GM18868 (cell line): ENCODE measurements around the gene DCAF15.

Experiments used
- ATAC-seq: cut with Tn5 transposase; IDR thresholded peaks from one replicate; pipeline ENCODE4 v1.9.1; 2021; ENCODE audit warnings: mild to moderate bottlenecking, moderate library complexity; ENCODE audit not compliant: unreplicated experiment

The DCAF15 gene

DNA sequence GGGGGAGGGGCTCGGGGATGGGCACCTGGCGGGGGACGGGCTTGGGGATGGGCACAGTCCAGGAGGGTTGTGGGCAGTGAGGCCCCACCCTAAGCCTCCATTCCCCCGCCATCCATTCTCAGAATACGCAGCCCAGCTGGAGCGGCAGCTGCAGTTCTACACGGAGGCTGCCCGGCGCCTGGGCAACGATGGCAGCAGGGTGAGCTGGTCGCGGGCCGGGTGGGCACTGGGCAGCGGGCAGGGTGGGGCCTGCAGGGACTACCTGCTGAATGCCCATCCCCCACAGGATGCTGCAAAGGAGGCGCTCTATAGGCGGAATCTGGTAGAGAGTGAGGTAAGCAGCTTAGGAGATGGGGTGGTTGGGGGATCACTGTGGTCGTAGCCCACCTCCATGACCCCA is 22.4 kb upstream of the DCAF15 start:
- ATAC-seq, result no peak

DNA sequence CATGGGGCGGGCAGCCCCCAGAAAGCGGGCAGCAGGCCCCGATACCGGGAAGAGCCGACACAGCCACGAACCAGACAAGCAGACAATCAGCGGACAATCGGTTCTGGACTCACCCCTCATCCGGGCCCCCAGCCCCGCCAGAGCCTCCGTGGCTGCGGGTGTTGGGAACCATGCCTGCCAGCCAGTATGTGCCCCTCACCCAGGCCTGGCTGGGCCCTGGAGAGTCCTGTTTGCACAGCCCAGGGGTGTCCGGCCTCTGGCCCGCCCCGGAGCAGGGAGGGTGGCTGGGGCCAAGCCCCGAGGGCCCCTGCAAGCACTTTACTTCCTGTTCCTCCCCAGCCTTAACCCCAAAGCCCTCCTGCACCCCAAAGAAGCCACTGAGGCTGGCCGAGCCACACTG is 21.9 kb upstream of the DCAF15 start:
- ATAC-seq, result no peak

DNA sequence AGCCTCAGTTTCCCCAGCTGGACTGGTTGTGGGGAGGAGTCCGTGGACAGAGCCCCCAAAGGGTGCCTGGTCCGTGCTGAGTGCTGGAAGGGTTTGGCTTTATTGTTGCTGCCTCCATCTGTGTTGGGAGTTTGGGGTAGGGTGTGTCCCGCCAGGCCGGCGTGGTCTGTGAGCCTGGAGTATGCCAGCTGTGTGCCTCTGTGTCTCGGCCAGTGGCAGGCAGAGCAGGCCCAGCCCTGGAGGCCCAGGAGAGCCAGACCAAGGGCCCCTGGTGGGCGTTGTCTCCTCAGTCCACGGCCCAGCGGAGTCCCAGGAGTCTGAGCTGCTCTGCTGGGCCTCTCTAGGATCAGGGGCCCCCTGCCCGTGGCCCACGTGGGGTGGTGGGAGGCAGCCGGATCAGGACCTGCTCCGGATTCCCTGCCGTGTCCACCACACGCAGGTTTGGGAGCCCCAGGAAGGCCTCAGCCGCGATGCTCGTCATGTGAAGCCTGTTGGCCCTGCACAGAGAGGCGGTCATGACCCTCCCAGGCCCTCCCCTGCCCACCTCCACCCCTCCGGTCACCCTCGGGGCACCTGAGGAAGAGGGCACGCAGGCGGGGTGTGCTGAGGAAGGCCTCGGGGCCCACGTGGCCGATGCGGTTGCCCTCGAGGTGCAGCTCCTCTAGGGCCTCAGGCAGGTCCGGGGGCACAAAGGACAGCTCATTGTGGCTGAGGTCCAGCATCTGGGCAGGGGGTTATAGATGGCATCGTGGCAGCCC is 20.7 kb upstream of the DCAF15 start:
- no peak for ATAC-seq

DNA sequence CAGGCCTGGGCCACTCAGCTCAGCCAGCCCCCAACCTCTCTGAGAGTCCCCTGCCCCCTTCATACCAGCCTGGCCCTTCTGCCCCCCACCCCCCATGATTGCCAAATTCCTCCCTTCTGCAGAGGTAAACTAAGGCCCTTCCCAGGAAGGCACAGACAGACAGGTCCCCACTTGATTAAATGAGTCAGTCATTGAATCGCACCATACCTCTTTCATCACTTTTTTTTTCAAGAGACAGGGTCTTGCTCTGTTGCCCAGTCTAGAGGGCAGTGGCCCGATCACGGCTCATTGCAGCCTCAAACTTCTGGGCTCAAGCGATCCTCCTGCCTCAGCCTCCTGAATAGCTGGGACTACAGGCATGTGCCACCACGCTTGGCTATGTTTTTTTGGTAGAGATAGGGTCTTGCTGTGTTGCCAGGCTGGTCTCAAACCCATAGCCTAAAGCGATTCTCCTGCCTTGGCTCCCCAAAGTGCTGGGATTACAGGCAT is 20.1 kb upstream of the DCAF15 start:
- ATAC-seq, result no peak

DNA sequence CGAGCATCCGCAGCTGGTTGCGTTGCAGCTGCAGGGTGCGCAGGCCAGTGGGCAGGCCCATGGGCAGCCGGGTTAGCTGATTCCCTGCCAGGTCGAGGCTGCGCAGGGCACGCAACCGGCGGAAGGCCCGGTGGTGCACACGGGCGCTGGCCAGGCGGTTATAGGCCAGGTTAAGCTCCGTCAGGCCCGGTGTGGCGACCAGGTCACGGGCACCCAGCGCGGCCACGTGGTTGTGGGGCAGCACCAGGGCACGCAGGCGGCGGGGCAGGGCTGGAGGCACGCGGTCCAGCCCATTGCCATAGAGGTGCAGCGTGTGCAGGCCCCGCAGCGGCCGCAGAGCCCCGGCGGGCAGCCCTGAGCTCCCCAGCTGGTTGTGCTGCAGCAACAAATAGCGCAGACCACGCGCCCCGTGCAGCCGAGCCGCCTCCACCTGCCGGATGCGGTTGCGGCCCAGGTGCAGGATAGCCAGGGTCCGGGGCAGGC is 19.4 kb upstream of the DCAF15 start:
- ATAC-seq, result no peak

DNA sequence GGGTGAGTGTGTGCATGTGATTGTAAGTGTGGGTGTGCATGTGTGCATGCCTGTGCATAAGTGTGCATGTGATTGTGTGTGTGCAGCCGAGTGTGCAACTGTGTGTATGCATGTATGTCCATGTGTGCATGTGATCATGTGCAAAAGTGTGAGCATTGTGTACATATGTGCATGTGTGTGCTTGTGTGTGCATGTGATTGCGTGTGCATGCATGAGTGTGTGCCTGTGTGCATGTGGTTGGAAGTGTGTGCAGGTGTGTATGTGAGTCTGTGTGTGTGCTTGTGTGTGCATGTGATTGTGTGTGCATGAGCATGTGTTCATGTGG is 17.6 kb upstream of the DCAF15 start:
- no peak for ATAC-seq

DNA sequence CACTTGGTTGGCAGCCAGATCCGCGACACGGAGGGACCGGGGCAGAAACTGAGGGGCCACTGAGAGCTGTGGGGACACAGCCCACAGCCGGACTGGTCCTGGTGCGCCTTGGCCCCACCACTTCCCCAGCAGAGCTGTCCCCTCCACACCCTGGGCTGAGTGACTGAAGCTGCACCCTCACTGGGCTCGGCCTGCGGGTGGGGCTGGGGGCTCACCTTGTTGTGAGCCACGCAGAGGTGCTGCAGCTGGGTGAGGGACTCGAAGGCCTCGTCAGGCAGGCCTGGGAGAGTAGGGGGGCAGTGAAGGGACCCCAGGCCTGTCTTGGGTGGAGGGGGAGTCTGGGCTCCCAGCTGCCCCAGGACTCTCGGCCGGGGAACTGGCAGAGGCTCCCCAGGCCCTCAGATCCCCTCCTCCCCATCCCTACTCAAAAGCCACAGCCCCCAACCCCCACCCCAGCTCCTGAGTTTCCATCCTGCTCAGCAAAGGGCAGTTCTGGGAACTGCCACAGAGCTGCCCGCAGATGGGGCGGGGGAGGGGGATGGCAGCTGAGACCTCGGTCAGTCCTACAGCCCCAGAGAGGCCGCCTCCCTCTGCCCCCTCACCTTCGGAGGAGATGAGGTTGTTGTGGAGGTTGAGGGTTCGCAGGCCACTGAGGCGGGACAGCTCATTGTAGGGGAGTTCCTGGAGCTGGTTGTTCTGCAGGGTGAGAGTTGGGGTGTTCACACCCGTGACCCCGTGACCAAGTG is 16.4 kb upstream of the DCAF15 start:
- no peak for ATAC-seq

DNA sequence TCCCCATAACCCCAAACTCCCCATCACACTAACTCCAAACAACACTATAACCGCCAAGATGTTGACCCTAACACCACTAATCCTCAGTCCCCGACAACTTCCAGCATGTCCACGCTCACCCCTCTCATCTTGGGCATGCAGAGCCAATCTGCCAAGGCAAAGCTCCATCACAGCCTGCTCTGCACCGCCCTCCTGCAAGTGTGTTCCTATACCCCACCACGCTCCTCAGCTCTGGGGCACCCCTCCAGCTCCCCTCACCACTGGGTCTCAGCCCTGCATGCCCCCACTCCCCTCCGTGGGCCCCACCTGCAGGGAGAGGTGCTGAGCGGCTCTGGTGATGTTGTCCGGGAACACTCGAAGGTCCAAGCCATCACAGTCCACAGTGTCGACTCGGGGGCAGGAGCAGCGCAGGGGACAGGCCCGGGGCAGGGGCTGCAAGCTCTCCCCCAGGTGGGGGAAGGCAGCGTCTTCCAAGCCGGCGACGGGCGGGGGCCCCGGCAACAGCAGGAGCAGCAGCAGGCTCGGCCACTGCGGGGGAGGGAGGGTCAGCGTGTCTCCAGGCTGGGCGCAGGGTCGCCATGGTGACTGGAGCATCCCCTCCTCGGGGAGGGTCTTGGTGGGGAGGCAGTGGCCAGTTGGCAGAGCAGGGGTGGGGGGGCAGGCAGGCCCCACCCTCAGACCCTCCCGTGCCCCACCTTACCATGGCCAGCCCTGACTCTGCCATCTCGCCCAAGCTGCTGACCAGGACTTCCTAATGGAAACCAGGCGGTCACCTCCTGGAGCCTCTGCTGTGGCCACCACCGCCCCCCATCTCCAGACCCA is 14.6 kb upstream of the DCAF15 start:
- ATAC-seq, result no peak

DNA sequence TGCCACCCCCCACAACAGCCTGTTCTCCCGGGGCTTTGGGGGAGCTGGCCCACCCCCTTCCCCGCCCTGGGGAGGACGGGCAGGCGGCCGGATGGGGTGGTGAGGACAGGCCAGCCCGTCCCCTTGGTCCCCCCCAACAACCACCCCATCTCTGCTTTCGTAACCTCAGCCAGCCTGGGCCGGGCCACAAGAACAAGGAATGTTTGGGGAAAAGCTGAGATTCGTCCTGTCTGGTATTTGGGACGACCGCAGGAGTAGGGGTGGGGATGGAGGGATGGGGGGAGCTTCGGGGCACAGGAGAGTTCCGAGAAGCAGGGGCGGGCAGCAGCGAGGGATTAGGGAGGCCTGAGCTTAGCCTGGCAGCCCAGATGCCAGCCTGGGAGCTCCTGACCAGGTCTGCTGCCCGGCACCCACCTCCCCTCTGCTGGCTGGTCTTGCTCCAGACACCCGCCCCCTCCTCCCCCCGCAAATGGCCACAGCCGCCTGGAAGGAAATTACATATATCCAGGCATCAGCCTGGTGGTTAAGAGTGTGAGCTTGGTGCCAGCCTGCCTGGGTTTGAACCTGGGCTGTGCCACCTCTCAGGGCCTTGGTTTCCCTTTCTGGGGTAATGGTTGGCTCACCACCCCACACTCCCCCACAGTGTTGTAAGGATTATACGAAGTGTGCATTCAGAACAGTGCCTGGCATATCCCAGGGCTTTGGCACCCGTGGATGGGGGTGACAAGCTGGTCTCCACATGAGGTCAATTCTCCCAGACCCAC is 13.8 kb upstream of the DCAF15 start, which contains the start of gene PODNL1:
TSS of gene PODNL1 (minus strand) at position 117 of the 764 bp plus-strand sequence. CDS start 236 bp downstream, outside the sequence.
- no peak for ATAC-seq

DNA sequence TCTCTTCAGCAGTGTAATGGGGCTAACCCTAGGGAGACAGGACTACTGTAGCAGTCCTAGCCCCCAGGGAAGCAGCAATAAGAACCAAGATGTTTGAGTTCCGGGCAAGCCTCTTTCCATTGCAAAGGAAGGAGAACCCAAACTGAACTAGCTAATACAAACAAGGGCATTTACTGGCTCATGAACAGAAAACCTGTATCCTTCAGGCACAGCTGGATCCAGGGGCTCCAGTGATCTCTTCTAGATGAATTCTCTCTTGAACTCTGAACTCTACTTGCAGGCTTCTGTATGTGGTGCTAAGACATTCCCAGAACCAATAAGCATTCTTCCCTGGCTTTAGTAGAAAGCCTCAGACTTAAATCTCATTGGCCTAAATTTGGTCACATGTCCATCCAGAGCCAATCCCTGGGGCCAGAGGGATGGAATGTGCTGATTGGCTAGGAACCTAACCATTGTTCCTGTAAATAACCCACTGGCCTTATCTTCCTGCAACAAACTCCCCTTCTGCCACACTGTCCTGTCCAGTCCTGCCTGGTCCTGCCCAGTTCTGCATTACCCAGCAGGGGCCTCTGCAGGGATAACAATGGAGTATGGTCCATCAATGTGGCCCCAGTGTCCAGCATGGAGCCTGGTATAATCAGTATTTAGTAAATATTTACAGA is 10.2 kb upstream of the DCAF15 start:
- ATAC-seq, result no peak

DNA sequence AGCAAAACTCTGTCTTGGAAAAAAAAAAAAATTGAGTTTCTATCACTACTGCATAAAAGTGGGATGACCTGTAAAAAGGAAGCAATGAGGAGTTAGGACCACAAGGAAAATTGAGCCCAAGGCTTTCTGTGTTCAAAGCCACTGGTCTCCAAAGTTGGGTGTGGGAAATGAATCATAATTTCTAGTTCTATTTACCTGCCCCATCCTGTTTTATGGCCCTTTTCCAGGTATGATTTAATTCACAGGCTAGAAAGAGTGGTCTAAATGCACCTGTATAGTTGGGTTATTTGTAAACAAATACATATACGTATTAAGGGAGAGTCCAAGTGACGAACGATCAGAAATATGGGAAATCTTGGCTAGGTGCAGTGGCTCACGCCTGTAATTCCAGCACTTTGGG is 5.9 kb upstream of the DCAF15 start:
- no peak for ATAC-seq

DNA sequence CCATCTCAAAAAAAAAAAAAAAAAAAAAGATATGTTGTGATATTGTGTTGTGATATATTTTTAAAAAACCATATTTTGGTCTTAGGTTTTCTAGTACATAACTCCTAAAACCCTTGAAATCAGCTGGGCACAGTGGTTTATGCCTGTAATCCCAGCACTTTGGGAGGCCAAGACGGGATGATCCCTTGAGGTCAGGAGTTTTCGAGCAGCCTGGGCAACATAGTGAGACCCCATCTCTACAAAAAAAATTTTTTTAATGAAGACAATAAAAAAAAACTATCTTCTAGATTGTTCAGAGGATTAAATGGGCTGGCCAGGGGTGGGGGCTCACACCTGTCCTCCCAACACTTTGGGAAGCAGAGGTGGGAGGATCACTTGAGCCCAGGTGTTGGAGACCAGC is 1.3 kb upstream of the DCAF15 start:
- ATAC-seq, result no peak

DNA sequence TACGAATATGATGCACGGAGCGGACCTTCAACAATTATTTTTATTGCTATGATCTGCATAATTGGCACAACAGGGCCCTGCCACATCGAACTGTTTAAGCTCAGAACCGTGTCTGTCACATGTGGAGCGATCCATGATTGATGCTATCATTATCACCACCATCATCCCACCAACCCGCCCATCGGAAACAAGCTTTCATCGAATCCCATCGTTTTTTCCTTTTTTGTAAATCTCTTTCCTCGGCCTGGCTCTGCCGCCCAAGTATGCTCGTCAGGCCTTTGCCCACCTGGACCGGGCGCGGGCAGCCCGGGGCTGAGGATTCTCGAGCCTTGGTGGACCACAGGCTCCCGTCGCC is 533 bp upstream of the DCAF15 start:
- no peak for ATAC-seq

DNA sequence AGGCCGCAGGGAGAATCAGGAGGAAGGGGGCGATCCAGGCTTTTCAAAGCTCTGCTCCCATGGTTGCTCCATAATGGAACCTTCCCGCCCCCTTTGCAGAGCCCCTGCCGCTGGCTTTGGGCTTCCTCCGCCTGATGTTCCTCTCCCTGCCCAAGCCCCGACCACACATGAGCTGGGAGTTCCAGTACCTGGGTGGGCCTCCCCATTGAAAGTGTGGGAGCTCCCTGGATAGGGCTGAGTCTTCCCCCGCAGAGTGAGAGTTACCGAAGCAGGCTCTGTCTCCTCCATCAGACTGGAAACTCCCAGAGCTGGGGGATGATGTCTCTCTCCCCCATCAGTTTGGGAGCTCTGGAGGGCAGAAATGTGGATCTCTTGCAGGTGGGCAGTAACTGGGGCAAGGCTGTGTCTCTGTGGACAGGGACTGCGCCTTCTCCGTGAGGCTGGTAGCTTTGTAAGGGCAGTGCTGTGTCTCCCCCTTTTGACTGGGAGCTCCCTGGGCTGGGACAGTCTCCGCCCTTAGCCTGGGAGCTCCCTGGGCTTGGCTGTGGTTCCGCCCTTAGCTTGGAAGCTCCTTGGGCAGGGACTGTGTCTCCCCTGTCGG is 722 bp downstream of the DCAF15 start:
- ATAC-seq, result no peak

DNA sequence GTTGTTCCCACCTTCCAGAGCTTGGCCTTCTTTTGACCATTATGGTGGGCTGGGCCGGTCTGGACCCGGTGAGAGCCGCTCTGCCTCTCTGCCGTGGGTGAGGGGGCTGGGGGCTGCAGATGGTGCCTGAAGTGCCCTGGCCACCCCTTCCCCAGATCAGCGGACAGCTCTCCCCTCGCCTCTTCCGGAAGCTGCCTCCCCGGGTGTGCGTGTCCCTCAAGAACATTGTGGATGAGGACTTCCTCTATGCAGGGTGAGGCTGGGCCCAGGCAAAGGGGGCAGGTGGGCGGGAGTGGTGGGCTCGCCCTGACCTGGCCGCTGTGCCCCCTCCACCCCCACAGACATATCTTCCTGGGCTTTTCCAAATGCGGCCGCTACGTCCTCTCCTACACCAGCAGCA is 1.9 kb downstream of the DCAF15 start:
- ATAC-seq, result no peak

DNA sequence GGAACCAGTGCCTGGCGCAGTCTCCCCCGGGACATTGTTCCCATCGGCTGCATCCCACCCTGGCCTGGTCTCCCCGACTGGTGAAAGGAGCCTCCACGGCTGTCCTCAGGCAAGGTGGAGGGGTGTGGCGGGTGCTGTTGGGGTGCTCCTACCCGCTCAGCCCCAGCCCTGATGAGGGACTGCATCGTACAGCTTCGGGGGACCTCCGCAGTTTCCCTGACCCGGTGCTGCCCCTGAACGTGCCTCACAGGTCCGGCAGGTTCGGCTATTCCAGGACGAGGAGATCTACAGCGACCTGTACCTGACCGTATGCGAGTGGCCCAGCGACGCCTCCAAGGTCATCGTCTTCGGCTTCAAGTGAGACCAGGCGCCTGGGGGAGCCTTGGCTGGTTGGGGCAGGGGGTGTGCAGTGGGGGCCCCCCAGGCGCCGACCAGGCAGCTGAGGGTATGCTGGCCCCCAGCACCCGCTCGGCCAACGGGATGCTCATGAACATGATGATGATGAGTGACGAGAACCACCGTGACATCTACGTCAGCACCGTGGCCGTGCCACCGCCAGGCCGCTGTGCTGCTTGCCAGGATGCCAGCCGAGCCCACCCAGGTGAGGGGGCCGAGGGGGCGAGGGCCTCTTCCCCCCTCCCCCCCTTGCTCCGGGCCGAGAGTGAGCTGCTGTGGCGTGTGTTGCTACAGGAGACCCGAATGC is 3.5 kb downstream of the DCAF15 start:
- ATAC-seq, result no peak

DNA sequence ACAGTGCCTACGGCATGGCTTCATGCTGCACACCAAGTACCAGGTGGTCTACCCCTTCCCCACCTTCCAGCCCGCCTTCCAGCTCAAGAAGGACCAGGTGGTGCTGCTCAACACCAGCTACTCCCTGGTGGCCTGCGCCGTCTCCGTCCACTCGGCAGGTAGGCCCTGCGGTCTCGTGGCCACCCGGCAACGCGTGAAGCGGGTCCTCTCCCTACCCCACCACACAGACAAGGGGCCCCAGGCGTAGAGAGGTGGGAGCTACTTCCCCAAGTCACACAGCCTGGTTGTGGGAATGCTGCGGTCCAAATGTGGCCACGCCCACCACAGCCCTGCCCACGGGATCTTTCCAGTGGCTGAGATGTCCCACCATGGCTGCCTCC is 4.0 kb downstream of the DCAF15 start:
- no peak for ATAC-seq

DNA sequence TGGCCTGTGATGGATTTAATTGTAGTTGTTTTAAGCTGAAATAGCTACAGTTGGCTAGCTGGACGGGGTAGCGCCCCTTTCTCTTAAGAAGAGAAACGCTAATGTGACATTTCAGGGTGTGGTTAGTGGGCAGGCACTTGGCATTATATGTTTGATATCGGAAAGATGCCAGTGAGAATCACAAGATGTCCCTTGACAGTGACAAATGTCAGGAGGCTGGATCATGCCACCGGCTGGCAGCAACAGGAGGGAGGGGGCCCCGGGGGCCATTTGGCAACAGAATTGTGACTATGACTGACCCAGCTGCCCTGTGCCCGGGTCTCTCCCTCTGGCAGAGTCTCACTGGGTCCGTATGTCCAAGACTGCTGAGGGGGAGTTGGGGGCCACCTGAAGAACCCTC is 4.7 kb downstream of the DCAF15 start:
- no peak for ATAC-seq

DNA sequence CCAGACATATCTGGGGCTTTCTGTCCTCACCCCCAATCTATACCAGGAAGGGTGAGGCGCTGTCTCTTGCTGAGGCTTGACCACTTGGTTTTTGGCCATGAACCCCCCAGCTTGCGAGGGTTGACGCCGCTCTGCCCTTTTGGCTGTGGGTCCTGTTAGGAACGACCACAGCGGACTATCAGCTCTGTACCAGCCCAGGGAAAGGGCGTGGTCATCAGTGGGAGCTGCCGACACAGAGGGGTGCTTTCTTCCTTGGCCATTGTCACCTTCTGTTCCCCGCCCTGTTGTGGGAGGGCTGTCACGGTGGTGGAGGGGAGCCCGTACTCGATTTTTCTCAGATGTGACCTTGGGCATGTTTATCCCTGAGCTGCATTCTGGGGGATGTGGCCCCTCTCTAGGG is 5.7 kb downstream of the DCAF15 start:
- no peak for ATAC-seq
